HG02885 (cell line): ENCODE measurements around the gene TCF4.

Experiments
- ATAC-seq: cut with Tn5 transposase; IDR thresholded peaks from one replicate; pipeline ENCODE4 v1.9.1; 2021; ENCODE audit warnings: mild to moderate bottlenecking; ENCODE audit not compliant: unreplicated experiment, poor library complexity

TCF4 gene

GRCh38 chr18:55369346-55369745 lies 218.6 kb downstream of the TCF4 start:
- no peak for ATAC-seq

- ATAC-seq = no peak
Observed at GRCh38 chr18:55365342-55365741, 222.7 kb downstream of the TCF4 start.

DNA sequence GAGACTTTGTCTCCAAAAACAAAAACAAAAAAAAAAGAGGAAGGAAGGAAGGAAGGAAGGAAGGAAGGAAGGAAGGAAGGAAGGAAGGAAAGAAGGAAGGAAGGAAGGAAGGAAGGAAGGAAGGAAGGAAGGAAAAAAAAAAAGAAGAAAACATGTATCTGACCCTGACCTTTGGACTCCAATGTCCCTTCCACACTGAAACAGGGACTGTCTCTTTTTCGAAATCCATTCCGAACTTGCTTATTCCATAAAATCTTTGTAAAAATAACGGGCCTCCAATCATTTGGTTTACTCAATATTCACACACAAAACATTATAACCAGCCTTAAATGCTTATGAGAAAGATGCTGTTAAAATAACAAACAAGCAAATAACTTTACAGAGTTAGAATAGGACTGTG lies 225.7 kb downstream of the TCF4 start:
- no peak for ATAC-seq

GRCh38 chr18:55361492-55362250 lies 226.3 kb downstream of the TCF4 start:
- no peak for ATAC-seq

- no peak for ATAC-seq
Observed at GRCh38 chr18:55360061-55360460, 227.9 kb downstream of the TCF4 start.

GRCh38 chr18:55356815-55357214 lies 231.2 kb downstream of the TCF4 start:
- ATAC-seq = no peak

- ATAC-seq = no peak
Observed at GRCh38 chr18:55355223-55355622, 232.8 kb downstream of the TCF4 start.

DNA sequence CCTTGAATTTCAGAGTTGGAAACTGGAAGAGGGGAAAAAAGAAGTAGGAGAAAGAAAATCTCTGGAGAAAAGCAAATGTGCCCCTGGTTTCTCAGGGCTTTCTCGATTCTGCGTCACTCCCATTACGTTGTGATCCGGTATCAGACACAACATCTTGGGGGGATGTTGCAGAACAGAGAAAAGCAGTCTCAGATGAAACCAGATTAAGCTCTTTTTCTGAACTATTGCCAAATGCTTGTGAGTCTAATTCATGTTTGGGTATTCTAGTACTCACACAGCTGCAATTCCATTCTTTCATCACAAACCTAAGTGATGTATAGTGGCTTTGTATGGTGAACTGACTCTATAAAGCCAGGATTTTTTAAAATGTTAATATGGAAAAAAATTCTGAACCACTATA lies 233.2 kb downstream of the TCF4 start:
- ATAC-seq = no peak

DNA sequence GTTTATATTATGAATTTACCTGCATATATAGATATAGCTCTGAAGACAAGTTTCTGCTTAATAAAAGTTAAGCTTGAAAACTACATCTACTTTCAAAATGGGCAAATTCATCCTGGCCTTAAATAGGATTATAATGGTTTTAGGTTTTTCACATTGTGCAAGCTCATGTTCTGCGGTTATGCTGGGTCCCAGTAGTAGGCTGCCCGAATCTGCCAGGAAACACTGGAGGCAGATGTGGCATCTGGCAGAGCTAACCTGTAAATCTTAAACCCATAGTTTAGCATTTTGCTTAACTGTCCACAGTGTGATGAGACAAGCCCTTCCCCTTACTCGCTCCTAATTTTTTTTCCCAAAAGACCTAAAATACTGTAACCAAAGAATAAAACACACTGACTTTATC lies 234.2 kb downstream of the TCF4 start:
- no peak for ATAC-seq

- ATAC-seq = no peak
Observed at GRCh38 chr18:55353391-55353790, 234.6 kb downstream of the TCF4 start.

- peak; percentile 64 for ATAC-seq
Observed at GRCh38 chr18:55351980-55352714, 235.8 kb downstream of the TCF4 start.

DNA sequence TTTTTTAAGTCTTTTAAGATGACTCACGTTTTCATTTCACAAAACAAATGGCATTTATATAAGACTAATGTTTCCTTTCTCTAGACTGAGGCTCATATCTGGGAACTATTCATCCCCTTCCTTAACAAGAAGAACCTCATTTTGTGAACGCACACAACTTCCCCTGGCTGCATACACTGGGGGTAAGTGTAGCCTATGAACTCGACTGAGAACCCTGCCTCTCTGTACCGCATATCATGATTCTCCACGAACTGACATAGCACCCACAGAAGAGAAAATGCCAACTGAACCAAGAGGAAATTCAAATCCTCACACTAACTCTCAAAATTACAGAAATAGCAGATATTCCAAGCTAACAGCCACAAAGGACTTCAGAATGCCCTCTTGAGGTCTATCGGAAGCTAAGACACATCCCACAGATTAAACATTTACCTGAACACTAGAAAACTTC lies 236.7 kb downstream of the TCF4 start:
- ATAC-seq = no peak

DNA sequence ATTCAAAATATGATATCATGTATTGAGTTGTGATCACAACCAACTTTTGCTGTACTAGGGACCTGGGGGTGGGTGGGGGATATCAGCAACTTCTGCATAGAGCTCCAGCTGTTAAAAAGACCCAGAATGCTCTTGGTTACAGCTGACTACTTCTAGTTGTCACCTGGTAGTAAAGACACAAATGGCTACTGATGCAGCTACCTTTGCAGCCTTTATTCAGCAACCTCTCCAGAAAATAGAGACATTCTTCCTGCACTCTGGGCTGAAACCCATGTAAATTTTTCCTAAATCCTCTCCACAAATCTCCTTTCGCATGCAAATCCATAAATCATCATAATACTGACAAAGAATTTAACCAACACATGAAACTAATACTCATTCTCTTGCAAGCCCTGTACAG lies 238.3 kb downstream of the TCF4 start:
- ATAC-seq = no peak

GRCh38 chr18:55346961-55347740 lies 240.8 kb downstream of the TCF4 start:
- ATAC-seq = no peak

GRCh38 chr18:55346387-55346786 lies 241.6 kb downstream of the TCF4 start:
- no peak for ATAC-seq

GRCh38 chr18:55345103-55345950 lies 242.7 kb downstream of the TCF4 start:
- no peak for ATAC-seq

DNA sequence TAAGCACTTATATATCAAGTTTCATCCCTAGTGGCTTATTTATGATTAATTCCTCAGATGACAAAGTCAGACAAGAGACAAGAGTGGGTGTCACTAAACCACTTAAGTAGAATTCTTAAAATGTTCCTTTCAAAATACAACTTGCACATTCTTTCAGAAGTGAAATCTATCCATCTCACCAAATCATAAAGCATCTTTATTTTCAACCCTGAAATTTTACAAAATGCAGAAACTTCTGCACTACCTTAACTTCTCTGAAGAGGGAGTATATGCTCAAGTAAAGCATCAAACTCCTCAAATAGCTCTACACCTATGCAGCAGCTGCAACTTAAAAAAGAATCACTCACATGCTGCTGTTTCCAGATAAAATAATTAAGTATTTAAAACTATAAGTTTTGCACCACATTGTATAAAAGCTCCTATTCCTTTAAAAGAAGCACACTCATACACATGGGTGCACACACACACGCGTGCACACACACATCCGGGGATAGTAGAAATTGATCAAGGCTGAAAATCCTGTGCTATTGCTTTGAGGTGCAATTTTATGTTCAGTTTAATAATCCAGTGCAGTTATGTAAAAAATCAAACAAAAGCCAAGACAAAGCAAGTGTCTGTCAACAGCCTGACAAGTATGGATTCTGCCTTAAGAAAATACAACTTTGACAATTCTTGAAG lies 244.5 kb downstream of the TCF4 start:
- ATAC-seq = peak; percentile 88

DNA sequence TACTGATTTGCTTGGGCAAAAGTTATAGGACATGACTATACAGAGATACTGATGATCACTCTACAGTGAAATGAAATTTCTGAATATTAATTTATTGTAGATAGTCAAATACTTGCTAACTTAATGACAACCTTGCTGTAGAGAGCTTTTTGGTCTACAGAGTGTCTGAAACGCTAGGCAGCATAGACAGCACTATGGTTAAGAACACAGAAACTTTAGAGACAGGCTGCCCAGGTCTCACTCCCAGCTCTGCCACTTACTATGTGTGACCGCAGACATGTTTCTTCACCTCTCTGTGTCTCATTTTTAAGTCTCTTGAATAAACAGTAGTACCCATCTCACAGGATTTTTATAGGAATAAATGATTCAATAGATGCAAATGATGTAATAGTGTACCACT lies 247.0 kb downstream of the TCF4 start:
- ATAC-seq = no peak

DNA sequence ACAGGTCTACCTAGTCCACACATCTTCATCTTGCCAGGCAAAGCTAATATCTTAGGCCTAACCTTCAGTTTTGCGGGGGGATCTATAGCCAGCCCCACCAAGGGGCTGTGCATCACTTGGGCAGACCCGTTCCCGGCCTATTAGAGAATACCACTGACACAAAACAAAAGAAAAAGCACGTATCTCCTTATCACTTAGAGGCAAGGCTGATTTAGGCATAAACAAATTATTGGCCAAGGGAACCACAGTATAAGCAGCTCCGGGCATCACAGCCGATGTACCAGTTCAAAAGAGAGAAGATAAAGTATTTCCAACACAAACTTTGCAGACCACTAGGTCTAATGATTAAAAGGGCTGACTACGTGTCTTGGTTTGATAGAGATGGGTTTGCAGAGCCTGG lies 248.0 kb downstream of the TCF4 start:
- ATAC-seq = no peak
